Ovary (tissue), 3 donors: ENCODE data around the gene TOM1L2.

Experiments
- CTCF ChIP-seq, 3 donors: fragments of 450-650 bp in 2 of 3; fragments of 200-600 bp in 1 of 3; IDR thresholded peaks; one replicate each; pipeline versions ENCODE4 v1.5.1 to v1.8.0; 2016 to 2022; ENCODE audit warnings: antibody characterized with exemption in 3 of 3, mild to moderate bottlenecking in 1 of 3
- POLR2A ChIP-seq: fragments of 450-650 bp; IDR thresholded peaks from one replicate; pipeline ENCODE4 v1.6.1; 2017; ENCODE audit warnings: antibody characterized with exemption, mild to moderate bottlenecking, moderate library complexity
- donor health status: DM: no; HTN: no; CAD: no.

- TF ChIP-seq POLR2A, result no peak
- TF ChIP-seq CTCF (IDR thresholded peaks at IDR 0.05), result no peak
These were observed 11.2 kb upstream of the TOM1L2 start for GRCh38 chr17:17983376-17983775.
